HG02610 (cell line): ENCODE data around the gene SENP3.

Experiments
- ATAC-seq: cut with Tn5 transposase; IDR thresholded peaks from one replicate; pipeline ENCODE4 v1.9.1; 2021; ENCODE audit warnings: mild to moderate bottlenecking, moderate library complexity; ENCODE audit not compliant: unreplicated experiment

Gene SENP3

GRCh38 chr17:7575481-7575883 is 13.8 kb downstream of the SENP3 start:
- no peak for ATAC-seq

DNA sequence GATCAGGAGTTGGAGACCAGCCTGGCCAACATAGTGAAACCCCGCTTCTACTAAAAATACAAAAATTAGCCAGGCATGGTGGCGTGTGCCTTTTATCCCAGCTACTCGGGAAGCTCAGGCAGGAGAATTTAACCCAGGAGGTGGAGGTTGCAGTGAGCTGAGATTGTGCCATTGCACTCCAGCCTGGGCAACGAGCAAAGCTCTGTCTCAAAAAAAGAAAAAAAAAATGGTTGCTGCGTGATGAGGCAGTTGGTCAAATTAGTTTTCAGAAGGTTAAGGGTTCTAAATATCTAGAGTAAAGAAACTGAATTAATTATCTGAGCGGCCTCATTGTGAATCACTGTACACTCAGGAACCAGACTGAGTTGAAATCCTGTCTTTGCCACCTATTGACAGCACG is 14.2 kb downstream of the SENP3 start:
- ATAC-seq: no peak

- no peak for ATAC-seq
Measured at GRCh38 chr17:7576432-7576937, 14.8 kb downstream of the SENP3 start.

DNA sequence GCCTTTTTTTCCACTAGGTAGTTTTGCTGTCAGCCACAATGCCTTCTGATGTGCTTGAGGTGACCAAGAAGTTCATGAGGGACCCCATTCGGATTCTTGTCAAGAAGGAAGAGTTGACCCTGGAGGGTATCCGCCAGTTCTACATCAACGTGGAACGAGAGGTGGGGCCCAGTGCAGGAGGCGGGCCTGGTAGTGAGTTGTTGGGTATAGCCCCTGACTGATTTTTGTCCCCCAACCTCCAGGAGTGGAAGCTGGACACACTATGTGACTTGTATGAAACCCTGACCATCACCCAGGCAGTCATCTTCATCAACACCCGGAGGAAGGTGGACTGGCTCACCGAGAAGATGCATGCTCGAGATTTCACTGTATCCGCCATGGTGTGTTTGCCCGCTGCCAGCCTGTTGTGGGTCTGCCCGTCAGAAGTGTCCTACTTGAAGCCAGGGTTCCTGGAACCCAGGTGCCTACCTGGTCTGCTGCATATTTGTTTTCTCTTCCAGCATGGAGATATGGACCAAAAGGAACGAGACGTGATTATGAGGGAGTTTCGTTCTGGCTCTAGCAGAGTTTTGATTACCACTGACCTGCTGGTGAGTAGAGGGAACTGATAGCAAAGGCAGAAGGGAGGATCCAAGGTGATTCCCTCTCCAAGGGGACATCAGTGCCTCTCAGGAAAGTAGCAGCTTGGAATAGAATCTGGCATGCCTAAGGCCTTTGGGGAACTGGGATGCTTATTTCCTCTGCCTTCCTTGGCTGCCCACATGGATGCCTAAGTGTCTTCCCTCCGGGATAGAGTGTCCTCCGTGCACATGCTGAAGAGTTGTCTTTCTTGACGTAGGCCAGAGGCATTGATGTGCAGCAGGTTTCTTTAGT is 15.8 kb downstream of the SENP3 start:
- ATAC-seq: no peak

DNA sequence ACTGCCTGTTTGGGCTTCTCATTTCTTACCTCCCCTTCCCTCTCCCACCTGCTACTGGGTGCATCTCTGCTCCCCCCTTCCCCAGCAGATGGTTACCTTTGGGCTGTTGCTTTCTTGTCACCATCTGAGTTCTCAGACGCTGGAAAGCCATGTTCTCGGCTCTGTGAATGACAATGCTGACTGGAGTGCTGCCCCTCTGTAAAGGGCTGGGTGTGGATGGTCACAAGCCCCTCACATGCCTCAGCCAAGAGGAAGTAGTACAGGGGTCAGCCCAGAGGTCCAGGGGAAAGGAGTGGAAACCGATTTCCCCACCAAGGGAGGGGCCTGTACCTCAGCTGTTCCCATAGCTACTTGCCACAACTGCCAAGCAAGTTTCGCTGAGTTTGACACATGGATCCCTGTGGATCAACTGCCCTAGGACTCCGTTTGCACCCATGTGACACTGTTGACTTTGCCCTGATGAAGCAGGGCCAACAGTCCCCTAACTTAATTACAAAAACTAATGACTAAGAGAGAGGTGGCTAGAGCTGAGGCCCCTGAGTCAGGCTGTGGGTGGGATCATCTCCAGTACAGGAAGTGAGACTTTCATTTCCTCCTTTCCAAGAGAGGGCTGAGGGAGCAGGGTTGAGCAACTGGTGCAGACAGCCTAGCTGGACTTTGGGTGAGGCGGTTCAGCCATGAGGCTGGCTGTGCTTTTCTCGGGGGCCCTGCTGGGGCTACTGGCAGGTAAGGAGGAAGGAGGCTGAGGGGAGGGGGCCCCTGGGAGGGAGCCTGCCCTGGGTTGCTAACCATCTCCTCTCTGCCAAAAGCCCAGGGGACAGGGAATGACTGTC is 17.5 kb downstream of the SENP3 start, which contains the start of gene CD68:
Gene CD68, plus strand, starts transcription at position 638 of the 833 bp plus-strand sequence. Its CDS starts 40 bp downstream, at position 678.
- peak; percentile 37 for ATAC-seq

- no peak for ATAC-seq
Measured at GRCh38 chr17:7579834-7580603, 18.3 kb downstream of the SENP3 start.

DNA sequence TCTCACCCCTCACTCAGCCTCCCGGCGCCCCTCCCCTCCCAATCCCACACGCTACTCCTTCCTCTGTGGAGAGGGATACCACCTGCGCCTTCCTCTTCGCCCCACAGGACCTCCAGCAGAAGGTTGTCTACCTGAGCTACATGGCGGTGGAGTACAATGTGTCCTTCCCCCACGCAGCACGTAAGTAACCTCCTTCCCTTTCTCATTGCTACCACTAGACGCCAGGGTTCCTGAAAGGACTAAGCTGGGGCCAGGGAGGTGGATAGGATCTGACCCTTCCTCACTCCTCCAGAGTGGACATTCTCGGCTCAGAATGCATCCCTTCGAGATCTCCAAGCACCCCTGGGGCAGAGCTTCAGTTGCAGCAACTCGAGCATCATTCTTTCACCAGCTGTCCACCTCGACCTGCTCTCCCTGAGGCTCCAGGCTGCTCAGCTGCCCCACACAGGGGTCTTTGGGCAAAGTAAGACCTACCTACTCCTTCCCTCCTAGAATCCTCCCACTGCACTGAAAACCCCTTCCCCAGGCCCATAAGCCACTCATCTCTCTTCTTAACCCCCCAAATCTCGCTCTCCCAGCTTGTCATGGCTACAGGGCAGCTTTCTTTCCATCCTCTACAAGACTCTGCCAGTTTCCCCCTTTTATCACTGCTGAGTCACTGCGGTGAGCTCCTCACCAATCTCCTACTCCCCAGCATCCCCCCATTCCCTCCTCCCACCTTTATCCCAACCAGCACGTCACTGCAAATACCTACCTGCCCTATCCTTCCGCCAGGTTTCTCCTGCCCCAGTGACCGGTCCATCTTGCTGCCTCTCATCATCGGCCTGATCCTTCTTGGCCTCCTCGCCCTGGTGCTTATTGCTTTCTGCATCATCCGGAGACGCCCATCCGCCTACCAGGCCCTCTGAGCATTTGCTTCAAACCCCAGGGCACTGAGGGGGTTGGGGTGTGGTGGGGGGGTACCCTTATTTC is 19.2 kb downstream of the SENP3 start:
- ATAC-seq: no peak

DNA sequence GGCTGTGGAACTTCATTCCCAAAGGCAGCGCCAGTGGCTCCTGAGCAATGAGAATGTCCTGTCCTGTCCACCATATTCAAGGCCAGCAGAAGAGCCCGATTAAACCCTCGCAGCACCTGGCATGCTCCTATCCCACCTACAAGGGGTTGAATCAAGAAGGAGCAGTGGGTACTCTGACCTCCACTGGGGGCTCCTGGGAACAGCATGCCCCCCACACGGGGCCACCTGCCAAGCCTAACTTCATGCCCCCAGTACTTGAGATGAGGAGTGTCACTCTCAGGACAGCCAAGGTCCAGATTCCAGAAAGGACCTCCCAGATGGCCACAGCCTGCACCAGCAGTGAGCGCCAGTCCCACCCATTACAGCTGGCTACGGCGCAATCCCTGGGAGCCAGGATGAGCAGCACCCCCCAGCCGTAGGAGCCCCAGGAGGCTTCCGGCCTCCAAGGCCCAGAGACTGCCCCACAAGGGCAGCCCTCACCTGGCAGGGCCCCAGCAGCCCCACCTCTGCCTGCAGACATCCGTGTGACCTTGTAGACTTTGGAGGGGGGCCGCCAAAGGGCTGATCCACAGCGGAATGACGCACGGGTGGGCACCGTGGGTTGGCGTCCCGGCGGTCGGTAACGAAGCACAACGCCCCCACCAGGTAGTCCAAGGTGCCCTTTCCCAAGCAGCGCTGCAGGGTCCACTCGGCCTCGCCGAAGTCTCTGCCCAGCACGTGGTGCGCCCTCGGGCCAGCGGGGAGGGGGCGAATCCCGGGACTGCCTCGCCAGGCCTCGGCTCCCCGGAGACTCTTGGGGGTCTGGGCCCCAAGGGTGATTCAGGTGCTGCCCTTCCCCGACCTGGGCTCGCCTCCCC is 20.9 kb downstream of the SENP3 start:
- ATAC-seq: no peak

GRCh38 chr17:7583253-7584109 is 21.8 kb downstream of the SENP3 start, which contains the start of gene MPDU1:
TSS of gene MPDU1 (plus strand) at chr17:7583852. CDS start at chr17:7583863, 11 bp downstream.
- peak; percentile 58 for ATAC-seq

- no peak for ATAC-seq
Measured at GRCh38 chr17:7586673-7587419, 25.1 kb downstream of the SENP3 start.

DNA sequence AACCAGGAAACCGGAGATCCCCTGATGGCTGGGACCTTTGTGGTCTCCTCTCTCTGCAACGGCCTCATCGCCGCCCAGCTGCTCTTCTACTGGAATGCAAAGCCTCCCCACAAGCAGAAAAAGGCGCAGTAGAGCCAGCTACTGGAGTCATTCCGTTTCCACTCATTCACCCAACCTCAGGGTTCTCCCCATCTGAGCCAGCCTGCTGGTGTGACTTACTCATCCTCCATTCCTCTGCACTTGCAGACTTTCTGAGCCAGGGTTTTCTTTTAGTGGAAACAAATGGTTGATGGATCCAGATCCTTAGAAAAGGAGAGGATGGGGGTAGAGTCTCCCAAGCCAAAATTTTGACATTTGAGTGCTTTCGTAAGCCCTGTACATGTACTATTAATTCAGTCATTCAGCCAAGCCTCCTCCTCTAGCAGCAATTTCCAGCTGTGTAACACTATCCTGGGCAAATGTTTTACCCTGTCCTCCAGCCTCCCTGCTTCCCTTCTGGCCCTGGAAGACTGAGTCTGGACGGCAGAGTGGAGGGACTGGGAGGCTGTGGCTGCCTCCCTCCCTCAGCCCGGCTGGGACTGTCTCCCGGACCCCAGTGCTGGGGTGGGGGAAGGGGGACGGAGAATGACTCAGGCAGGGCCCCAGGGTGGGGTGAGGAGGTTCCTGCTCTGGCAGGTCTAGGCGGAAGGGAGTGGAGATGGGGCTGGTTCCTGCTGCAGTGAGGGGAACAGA is 25.9 kb downstream of the SENP3 start:
- no peak for ATAC-seq

DNA sequence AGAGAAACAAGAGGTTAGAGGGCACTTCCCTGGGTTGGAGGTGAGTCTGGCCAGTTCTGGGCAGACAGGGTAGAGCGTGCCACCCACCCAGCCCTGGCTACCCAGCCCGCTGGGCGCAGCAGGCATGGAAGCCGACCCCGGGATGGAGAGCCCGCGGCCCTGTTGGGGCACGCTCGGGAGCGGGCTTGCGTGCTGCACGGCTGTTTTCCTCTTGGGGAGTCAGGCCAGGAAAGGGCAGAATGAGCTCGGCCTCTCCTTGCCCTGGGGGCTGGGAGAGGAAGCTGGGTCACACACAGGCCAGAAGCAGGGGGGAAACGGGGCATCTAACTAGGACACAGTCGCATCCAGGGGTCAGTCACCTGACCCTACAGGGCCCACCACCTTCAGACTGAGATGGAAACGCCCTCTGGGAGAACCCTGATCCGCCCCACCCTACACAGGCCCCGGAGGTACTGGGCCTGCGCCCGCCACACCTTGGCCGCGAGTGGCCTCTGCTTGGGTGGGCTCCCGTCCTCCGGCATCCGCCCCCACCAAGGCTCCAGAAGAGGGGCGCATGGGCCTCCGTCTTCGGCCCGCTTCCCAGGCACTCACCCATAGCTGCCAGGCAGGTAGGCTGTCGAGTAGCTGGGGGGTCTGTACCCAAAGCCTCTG is 27.0 kb downstream of the SENP3 start:
- no peak for ATAC-seq

- ATAC-seq: no peak
Measured at GRCh38 chr17:7589204-7589868, 27.6 kb downstream of the SENP3 start.

GRCh38 chr17:7589891-7590691 is 28.4 kb downstream of the SENP3 start, which contains the start of gene SOX15:
TSS of gene SOX15 (minus strand) at chr17:7590094. CDS start at chr17:7589676, 418 bp downstream.
- no peak for ATAC-seq
